ENCODE results near the gene IDH2. TPM values are rescaled to one million over a fixed set of nuclear protein-coding genes. Genes with fewer than 3 reads are reported as not detected.

IDH2 gene
- total RNA-seq, 2 donors from 2014 or later, result 45.0 to 48.8 TPM

GRCh38 chr15:90086868-90087268 is 15.4 kb downstream of the IDH2 start:
- H3K9me3 ChIP-seq (ENCODE audit: control insufficient read depth, low read length, poor library complexity, severe bottlenecking), result no peaks in the 10 kb centered on the region
- Mint-ChIP-seq H3K27ac (peak overlapping the region; percentile 47), H3K4me3 (no peak overlapping the region), H3K27me3 (no peaks in the 10 kb centered on the region), H3K4me1 (peaks cover 12% of the 10 kb centered on the region), H3K36me3 (ENCODE audit: low read depth) (no peaks in the 10 kb centered on the region)
- ATAC-seq (peak; percentile 83), DNase-seq (peak in 1 of 3 donors; percentile 52)

- H3K27me3 Mint-ChIP-seq, result no peaks in the 10 kb centered on the region
- no peak for ATAC-seq
- no peaks in the 10 kb centered on the region for H3K36me3 Mint-ChIP-seq (ENCODE audit: low read depth)
- no peak overlapping the region for H3K4me3 Mint-ChIP-seq
- H3K4me1 Mint-ChIP-seq, result peaks cover 8% of the 10 kb centered on the region
- DNase-seq, result no peak
- no peaks in the 10 kb centered on the region for H3K9me3 ChIP-seq (ENCODE audit: control insufficient read depth, low read length, poor library complexity, severe bottlenecking)
- no peak overlapping the region for H3K27ac Mint-ChIP-seq
These were observed 16.7 kb downstream of the IDH2 start for GRCh38 chr15:90085565-90085964.

GRCh38 chr15:90084876-90085423 is 17.3 kb downstream of the IDH2 start:
- Mint-ChIP-seq H3K27ac (no peak overlapping the region), H3K4me3 (no peak overlapping the region), H3K36me3 (ENCODE audit: low read depth) (no peaks in the 10 kb centered on the region), H3K27me3 (no peaks in the 10 kb centered on the region), H3K4me1 (peaks cover 8% of the 10 kb centered on the region)
- no peaks in the 10 kb centered on the region for H3K9me3 ChIP-seq (ENCODE audit: control insufficient read depth, low read length, poor library complexity, severe bottlenecking)
- no peak for ATAC-seq
- DNase-seq, result no peak

- Mint-ChIP-seq H3K4me3 (no peak overlapping the region), H3K36me3 (ENCODE audit: low read depth) (no peaks in the 10 kb centered on the region), H3K27me3 (no peaks in the 10 kb centered on the region), H3K4me1 (peaks cover 8% of the 10 kb centered on the region), H3K27ac (peak overlapping the region; percentile 9)
- DNase-seq (no peak), ATAC-seq (no peak)
- no peaks in the 10 kb centered on the region for H3K9me3 ChIP-seq (ENCODE audit: control insufficient read depth, low read length, poor library complexity, severe bottlenecking)
These were observed 18.2 kb downstream of the IDH2 start for GRCh38 chr15:90083954-90084607.

- no peak for DNase-seq
- Mint-ChIP-seq H3K27ac (no peak overlapping the region), H3K27me3 (no peaks in the 10 kb centered on the region), H3K4me3 (no peak overlapping the region), H3K4me1 (peaks cover 8% of the 10 kb centered on the region), H3K36me3 (ENCODE audit: low read depth) (no peaks in the 10 kb centered on the region)
- H3K9me3 ChIP-seq (ENCODE audit: control insufficient read depth, low read length, poor library complexity, severe bottlenecking), result no peaks in the 10 kb centered on the region
- ATAC-seq, result no peak
These were observed 18.8 kb downstream of the IDH2 start for GRCh38 chr15:90083419-90083818.

- peak overlapping the region; percentile 27 for H3K27ac Mint-ChIP-seq
- ATAC-seq (no peak), DNase-seq (no peak)
- no peaks in the 10 kb centered on the region for H3K9me3 ChIP-seq (ENCODE audit: control insufficient read depth, low read length, poor library complexity, severe bottlenecking)
- no peak overlapping the region for H3K4me3 Mint-ChIP-seq
- H3K36me3 Mint-ChIP-seq (ENCODE audit: low read depth), result no peaks in the 10 kb centered on the region
- H3K4me1 Mint-ChIP-seq, result peaks cover 7% of the 10 kb centered on the region
- H3K27me3 Mint-ChIP-seq, result no peaks in the 10 kb centered on the region
These were observed 20.0 kb downstream of the IDH2 start for GRCh38 chr15:90082140-90082715.

- ATAC-seq (no peak), DNase-seq (no peak)
- no peaks in the 10 kb centered on the region for H3K9me3 ChIP-seq (ENCODE audit: control insufficient read depth, low read length, poor library complexity, severe bottlenecking)
- no peaks in the 10 kb centered on the region for H3K27me3 Mint-ChIP-seq
- H3K4me1 Mint-ChIP-seq, result no peaks in the 10 kb centered on the region
- H3K36me3 Mint-ChIP-seq (ENCODE audit: low read depth), result no peaks in the 10 kb centered on the region
- H3K27ac Mint-ChIP-seq, result no peak overlapping the region
- H3K4me3 Mint-ChIP-seq, result no peak overlapping the region
These were observed 21.4 kb downstream of the IDH2 start for GRCh38 chr15:90080818-90081393.

- no peaks in the 10 kb centered on the region for H3K27me3 Mint-ChIP-seq
- H3K27ac Mint-ChIP-seq, result no peak overlapping the region
- H3K9me3 ChIP-seq (ENCODE audit: control insufficient read depth, low read length, poor library complexity, severe bottlenecking), result no peaks in the 10 kb centered on the region
- H3K4me3 Mint-ChIP-seq, result no peak overlapping the region
- H3K36me3 Mint-ChIP-seq (ENCODE audit: low read depth), result no peaks in the 10 kb centered on the region
- DNase-seq (no peak), ATAC-seq (no peak)
- H3K4me1 Mint-ChIP-seq, result no peaks in the 10 kb centered on the region
These were observed 21.9 kb downstream of the IDH2 start for GRCh38 chr15:90080458-90080755.

- Mint-ChIP-seq H3K27ac (no peak overlapping the region), H3K4me1 (no peaks in the 10 kb centered on the region), H3K4me3 (no peak overlapping the region), H3K27me3 (no peaks in the 10 kb centered on the region), H3K36me3 (ENCODE audit: low read depth) (no peaks in the 10 kb centered on the region)
- H3K9me3 ChIP-seq (ENCODE audit: control insufficient read depth, low read length, poor library complexity, severe bottlenecking), result no peaks in the 10 kb centered on the region
- DNase-seq (no peak), ATAC-seq (no peak)
These were observed 22.4 kb downstream of the IDH2 start for GRCh38 chr15:90079619-90080457.

GRCh38 chr15:90078965-90079364 is 23.3 kb downstream of the IDH2 start:
- no peaks in the 10 kb centered on the region for H3K9me3 ChIP-seq (ENCODE audit: control insufficient read depth, low read length, poor library complexity, severe bottlenecking)
- no peak overlapping the region for H3K4me3 Mint-ChIP-seq
- DNase-seq (no peak), ATAC-seq (no peak)
- H3K27me3 Mint-ChIP-seq, result no peaks in the 10 kb centered on the region
- no peak overlapping the region for H3K27ac Mint-ChIP-seq
- peaks cover 2% of the 10 kb centered on the region for H3K36me3 Mint-ChIP-seq (ENCODE audit: low read depth)
- no peaks in the 10 kb centered on the region for H3K4me1 Mint-ChIP-seq

- peaks cover 2% of the 10 kb centered on the region for H3K36me3 Mint-ChIP-seq (ENCODE audit: low read depth)
- no peaks in the 10 kb centered on the region for H3K4me1 Mint-ChIP-seq
- no peak for DNase-seq
- no peak for ATAC-seq
- no peaks in the 10 kb centered on the region for H3K27me3 Mint-ChIP-seq
- no peaks in the 10 kb centered on the region for H3K9me3 ChIP-seq (ENCODE audit: control insufficient read depth, low read length, poor library complexity, severe bottlenecking)
- no peak overlapping the region for H3K4me3 Mint-ChIP-seq
- no peak overlapping the region for H3K27ac Mint-ChIP-seq
These were observed 25.6 kb downstream of the IDH2 start for GRCh38 chr15:90076716-90077115.

- no peaks in the 10 kb centered on the region for H3K27me3 Mint-ChIP-seq
- peaks cover 2% of the 10 kb centered on the region for H3K36me3 Mint-ChIP-seq (ENCODE audit: low read depth)
- H3K4me3 Mint-ChIP-seq, result no peak overlapping the region
- no peaks in the 10 kb centered on the region for H3K4me1 Mint-ChIP-seq
- peak overlapping the region; percentile 60 for H3K27ac Mint-ChIP-seq
- H3K9me3 ChIP-seq (ENCODE audit: control insufficient read depth, low read length, poor library complexity, severe bottlenecking), result no peaks in the 10 kb centered on the region
- DNase-seq (no peak), ATAC-seq (no peak)
These were observed 26.6 kb downstream of the IDH2 start for GRCh38 chr15:90075420-90076289.
